Measurements from ENCODE around the gene DEFB126.

The DEFB126 gene

GRCh38 chr20:184288-184687 lies 41.9 kb downstream of the DEFB126 start:
- Mint-ChIP-seq H3K9me3 (peaks cover 4% of the 10 kb centered on the region), H3K27me3 (peaks cover 39% of the 10 kb centered on the region), H3K36me3 (no peaks in the 10 kb centered on the region), H3K4me1 (peaks cover 9% of the 10 kb centered on the region), H3K27ac (no peak overlapping the region), H3K4me3 (no peak overlapping the region)
- CTCF ChIA-PET: no interaction called here
- DNase-seq: no peak

DNA sequence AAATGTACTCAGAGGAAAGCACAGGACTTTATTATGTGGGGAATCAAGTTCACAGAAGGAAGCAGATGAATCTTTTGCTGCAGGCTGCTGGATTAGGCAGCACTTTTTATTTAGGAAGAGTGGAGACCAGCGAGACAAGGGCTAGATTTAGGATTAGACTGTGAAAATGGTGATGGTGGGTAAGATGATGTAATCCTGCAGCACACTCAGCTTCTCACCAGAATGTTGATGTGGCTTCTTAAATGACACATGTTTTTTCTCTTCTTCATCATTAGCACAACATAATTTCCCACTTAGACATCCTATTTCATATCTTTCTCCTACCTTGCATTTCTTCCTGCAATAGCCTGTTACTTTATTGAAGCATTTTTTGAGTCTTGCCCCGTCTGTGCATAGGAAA lies 45.3 kb downstream of the DEFB126 start:
- Mint-ChIP-seq H3K4me3 (no peak overlapping the region), H3K36me3 (no peaks in the 10 kb centered on the region), H3K27ac (no peak overlapping the region), H3K9me3 (peaks cover 4% of the 10 kb centered on the region), H3K27me3 (peaks cover 43% of the 10 kb centered on the region), H3K4me1 (peaks cover 9% of the 10 kb centered on the region)
- no peak for DNase-seq
- CTCF ChIA-PET: no interaction called here

- no peak for DNase-seq
- Mint-ChIP-seq H3K4me3 (no peak within 1 kb of the TSS), H3K36me3 (no peaks in the 10 kb centered on the region), H3K27ac (no peak within 1 kb of the TSS), H3K4me1 (peaks cover 2% of the 10 kb centered on the region), H3K9me3 (peaks cover 2% of the 10 kb centered on the region), H3K27me3 (peaks cover 33% of the 10 kb centered on the region)
- CTCF ChIA-PET: no interaction called here
Observed at GRCh38 chr20:189611-190010, 47.2 kb downstream of the DEFB126 start, which contains the start of gene DEFB128. DEFB128 (minus strand) TSS chr20:189711; CDS start chr20:189623, 88 bp downstream.

All from activated naive CD4-positive, alpha-beta T cell treated with anti-CD3 and anti-CD28 coated beads, Interleukin-2, amount 10 ng/mL, durations not matched to agents 7 days and 5 days (primary cell).